Activated T-cell treated with anti-CD3 and anti-CD28 coated beads for 48 hours (primary cell): ENCODE measurements around the gene MYH13.

Experiments
- DNase-seq: peaks from one replicate; pipeline ENCODE4 v3.0.0-alpha.2; 2020; ENCODE audit warnings: low read depth

The MYH13 gene

GRCh38 chr17:10344816-10345215 lies 28.0 kb downstream of the MYH13 start:
- no peak for DNase-seq

- DNase-seq, result no peak
Measured at GRCh38 chr17:10339051-10339450, 33.8 kb downstream of the MYH13 start.

GRCh38 chr17:10337976-10338375 lies 34.8 kb downstream of the MYH13 start:
- no peak for DNase-seq

- DNase-seq, result no peak
Measured at GRCh38 chr17:10337136-10337535, 35.7 kb downstream of the MYH13 start.

- DNase-seq, result no peak
Measured at GRCh38 chr17:10336393-10336792, 36.4 kb downstream of the MYH13 start.

DNA sequence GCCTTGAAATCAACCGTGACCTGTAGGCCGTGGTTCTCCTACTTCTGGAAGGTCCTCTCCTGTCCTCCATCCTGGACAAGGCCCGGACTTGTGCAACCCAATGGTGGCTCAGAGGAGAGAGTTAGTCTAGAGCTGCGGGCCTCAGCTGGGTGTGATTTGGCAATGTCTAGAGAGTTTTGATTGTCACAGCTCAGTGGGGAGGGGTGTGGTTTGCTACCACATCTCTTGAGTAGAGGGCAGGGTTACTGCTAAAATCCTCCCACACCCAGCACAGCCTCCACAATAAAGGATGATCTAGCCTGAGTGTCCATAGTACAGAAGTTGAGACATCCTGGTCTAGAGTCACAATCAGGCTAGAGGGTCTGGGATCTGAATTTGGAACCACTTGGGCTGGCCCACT lies 40.3 kb downstream of the MYH13 start:
- DNase-seq, result no peak

DNA sequence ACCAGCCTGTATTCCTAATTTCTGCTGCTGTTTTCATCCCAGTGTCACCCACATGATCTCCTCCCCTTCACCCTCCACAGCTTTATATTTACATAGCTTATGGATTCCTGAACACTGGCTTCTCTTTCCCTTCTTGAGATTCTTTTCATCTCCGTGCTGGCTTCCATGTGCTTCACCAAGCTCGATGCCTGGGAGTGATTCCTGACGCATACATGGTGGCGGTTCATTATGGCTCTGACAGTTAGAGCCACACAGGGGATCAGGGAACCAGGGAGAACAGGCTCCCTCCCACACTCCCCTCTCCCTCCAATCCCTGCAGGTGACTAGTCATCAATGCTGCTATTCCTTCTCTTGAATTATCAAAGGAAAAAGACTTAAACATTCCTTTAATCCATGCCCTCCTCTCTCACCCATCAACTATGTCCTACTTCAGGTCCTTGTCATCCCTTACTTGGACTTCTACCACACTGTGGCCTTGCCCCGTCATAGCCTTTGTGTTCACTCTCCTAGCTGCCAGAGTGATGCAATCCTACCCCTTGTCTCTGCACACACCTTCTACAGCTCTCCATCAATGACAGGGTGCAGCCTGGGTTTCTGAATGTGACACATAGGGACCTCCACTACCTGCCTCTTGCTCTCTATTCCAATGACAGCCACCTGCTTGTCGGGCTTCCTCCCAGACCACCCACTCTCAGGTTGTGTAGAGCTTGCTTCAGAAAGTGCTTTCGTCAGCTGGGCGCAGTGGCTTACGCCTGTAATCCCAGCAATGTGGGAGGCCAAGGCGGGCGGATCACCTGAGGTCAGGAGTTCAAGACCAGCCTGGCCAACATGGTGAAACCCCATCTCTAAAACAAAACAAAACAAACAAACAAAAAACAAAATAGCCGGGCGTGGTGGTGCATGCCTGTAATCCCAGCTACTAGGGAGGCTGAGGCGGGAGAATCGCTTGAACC lies 43.6 kb downstream of the MYH13 start:
- no peak for DNase-seq

DNA sequence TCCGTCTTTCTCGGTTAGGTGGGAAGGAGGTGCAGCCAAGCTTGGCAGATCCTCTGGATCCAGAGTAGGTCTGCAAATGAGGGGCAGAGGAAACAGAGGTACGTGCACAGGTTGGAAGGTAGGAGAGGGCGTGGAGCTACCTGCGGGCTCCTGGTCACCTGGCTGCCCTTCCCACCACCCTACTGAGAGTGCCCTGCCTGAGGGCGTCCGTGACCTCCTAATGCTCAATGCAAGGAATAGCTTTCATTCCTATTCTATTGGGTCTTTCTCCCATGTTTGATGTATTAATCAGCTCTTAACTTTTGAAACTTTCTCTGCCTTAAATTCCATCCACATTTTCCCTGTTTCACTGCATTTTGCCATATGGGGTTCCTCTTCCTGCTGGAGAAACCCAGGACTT lies 44.6 kb downstream of the MYH13 start:
- DNase-seq, result no peak

DNA sequence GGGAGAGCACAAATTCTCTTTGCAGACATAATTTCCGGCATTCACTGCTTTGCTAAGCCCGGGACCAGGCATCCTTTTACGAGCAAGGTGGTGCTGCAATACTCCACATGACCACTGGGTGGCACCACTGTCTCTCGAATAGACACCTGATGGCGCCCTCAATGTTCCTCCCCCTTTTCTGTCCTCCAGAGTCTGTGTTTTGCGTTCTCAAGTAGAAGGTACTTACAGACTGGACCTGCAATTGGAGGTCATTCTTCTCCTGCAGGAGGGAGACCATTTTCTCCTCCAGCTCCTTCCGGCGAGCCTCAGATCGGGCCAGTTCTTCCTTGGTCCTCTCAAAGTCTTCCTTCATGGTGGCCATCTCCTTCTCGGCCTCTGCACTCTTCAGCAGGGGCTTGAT lies 45.2 kb downstream of the MYH13 start:
- DNase-seq, result peak; percentile 68

DNA sequence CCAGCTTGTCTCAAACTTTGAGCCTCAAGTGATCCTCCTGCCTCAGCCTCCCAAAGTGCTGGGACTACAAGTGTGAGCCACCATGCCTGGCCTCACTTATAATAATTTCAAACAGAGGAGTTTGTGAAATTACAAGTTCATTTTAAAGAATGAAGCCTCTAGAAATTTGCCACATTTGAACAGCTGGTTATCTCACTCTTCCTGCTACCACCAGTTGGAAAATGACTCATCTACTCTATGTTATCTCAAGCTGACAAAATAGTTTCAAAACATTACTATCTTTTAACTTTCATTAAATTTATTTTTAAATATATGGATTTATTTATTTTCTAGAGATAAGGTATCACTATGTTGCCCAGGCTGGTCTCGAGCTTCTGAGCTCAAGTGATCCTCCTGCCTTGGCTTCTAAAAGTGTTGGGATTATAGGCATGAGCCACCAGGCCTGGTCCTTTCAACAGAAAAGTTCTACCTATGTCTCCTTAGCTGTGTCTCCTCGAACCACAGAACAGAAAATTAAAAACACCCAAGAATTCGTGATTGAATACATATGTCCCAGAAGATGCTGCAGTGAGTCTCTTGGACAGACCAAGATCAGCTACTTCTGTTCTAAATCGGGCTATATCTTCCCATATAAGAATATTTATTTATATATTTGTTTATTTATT lies 47.6 kb downstream of the MYH13 start:
- no peak for DNase-seq

GRCh38 chr17:10323812-10324610 lies 48.8 kb downstream of the MYH13 start:
- DNase-seq, result no peak

DNA sequence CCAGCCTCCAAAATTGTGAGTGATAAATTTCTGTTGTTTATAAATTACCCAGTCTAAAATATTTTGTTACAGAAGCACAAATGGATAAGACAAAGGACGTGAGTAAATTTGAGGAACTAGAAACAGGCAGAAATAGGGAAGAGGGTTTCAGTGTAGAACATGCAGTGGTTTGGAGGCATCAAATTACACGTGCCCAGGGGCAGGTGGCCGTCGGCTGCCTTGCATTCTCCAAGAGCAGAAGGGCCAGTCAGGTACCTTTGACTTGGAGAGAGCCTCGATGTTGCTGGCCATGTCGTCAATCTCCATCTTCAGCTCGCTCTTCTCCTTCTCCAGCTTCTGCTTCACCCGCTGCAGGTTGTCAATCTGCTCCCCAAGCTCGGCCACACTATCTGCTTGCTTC lies 54.3 kb downstream of the MYH13 start:
- DNase-seq, result no peak

DNA sequence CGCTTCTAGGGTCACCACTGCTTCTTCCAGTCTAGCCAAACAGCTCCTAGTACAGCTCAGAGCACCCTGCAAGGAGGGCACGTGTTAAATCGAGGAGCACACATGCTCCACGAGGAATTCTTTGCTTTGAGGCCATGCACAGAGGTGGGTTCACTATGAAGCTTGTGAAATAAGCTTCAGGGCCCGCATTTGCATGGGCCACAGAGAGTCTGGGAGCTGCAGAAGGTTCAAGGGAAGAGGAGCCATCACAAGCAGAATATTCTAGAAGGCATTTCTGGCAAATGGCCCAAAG lies 55.3 kb downstream of the MYH13 start:
- DNase-seq, result no peak

GRCh38 chr17:10316801-10317542 lies 55.8 kb downstream of the MYH13 start:
- DNase-seq, result no peak

- no peak for DNase-seq
Measured at GRCh38 chr17:10314329-10314728, 58.5 kb downstream of the MYH13 start.

- no peak for DNase-seq
Measured at GRCh38 chr17:10313037-10313672, 59.7 kb downstream of the MYH13 start.

- DNase-seq, result no peak
Measured at GRCh38 chr17:10311131-10311530, 61.7 kb downstream of the MYH13 start.

DNA sequence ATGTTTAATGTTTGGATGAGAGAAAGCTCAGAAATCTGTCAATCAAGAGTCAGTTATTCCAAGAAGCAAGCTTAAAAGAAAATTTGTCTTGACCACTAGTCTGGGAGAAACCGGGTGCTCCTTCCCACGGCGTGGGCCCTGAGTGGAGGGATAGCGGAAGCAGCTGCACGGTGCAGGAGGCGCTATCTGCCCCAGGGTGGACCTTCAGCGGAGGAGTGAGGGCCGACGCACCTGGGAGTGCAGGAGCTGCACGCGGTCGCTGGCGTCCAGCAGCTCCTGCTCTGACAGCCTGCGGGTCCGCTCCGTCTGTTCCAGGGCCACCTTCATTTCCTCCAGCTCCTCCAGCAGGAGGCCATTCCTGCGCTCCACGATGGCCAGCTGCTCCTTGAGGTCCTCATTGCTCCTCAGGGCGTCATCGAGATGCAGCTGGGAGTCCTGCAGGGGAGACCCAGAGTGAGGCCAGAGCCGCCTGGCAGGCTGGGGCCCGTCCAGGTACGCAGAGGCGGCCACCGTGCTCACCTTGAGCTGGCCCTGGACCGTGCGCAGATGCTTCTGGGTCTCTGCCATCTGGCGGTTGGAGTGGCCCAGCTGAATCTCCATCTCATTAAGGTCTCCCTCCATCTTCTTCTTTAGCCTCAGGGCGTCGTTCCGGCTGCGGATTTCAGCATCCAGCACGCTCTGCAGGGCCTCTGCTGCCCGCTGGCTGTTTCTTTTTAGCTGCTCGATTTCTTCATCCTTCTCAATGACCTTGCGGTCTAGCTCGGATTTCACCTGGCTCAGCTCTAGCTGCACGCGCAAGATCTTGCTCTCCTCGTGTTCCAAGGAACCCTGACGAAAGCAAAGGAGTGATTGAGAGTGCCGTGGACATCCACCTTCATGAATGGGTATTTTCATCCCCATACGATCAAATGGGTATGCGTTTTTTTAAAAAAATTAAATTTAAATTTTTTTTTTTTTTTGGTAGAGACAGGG lies 63.5 kb downstream of the MYH13 start:
- no peak for DNase-seq

- DNase-seq, result no peak
Measured at GRCh38 chr17:10306585-10306984, 66.2 kb downstream of the MYH13 start.

GRCh38 chr17:10305398-10305797 lies 67.4 kb downstream of the MYH13 start:
- no peak for DNase-seq
